ENCODE measurements around the gene MAEA. TPM values are rescaled to one million over a fixed set of nuclear protein-coding genes. Genes with fewer than 3 reads are reported as not detected.

The MAEA gene
- total and polyA plus RNA-seq, 10 of the 15 experiments (the other 5 are each of a cell fraction or from before 2014, with no cell fraction given): 3.6 to 67.1 (median 54.6) TPM

- ATAC-seq (no peak), FAIRE-seq (no peak), DNase-seq (ENCODE audit: low read depth, low spot score) (no peak)
- ChIA-PET SMC1A (ENCODE audit: uncharacterized antibody, unreplicated experiment) (no interaction called here), POLR2A (no interaction called here), RAD21 (ENCODE audit: unreplicated experiment) (no interaction called here), CTCF (no interaction called here)
- Histone ChIP-seq H3K27ac (ENCODE audit: control insufficient read depth, insufficient read depth) (no peak overlapping the region), H3K9me3 (replicated peaks; ENCODE audit: control insufficient read depth, insufficient read depth, low read length) (no peaks in the 10 kb centered on the region; the same call in 2 of the 3 replicates), H4K20me1 (ENCODE audit: control insufficient read depth, insufficient read depth) (no peaks in the 10 kb centered on the region), H3K9ac (ENCODE audit: control insufficient read depth, insufficient read depth, low read length) (no peak overlapping the region), H3K27me3 (replicated peaks in 1 of 2; ENCODE audit: control insufficient read depth in 2 of 2, insufficient read depth in 2 of 2, low read length in 1 of 2) (no peaks in the 10 kb centered on the region), H3K36me3 (ENCODE audit: control insufficient read depth in 2 of 2, insufficient read depth in 2 of 2, low read length in 1 of 2) (peaks cover 4 to 6% of the 10 kb centered on the region in 2 experiments; a peak in 3 of 4 replicates), H3K4me1 (ENCODE audit: control insufficient read depth, insufficient read depth, low read length) (no peaks in the 10 kb centered on the region; the same call in 1 of the 2 replicates), H2AFZ (ENCODE audit: control insufficient read depth, low read depth, low read length) (no peak overlapping the region), H3K4me2 (ENCODE audit: control insufficient read depth, insufficient read depth) (no peak overlapping the region), H3K4me3 (no peak overlapping the region), H3K79me2 (ENCODE audit: control insufficient read depth, insufficient read depth, low read length) (peaks cover 27% of the 10 kb centered on the region)
- WGBS (ENCODE audit: insufficient coverage, insufficient replicate concordance, low lambda C conversion rate, missing lambda C conversion rate): 97% methylated on average over 13 of the region's 13 CpGs
- in situ Hi-C loops (cut with MboI): no loop called here
- intact Hi-C loops (cut with micrococcal nuclease; ENCODE audit: unreplicated experiment): no loop called here
- BruUV-seq (replicated peaks): no TSS peak
- TF ChIP-seq ZNF274 (IDR thresholded peaks at IDR 0.05; ENCODE audit: insufficient read depth, insufficient read length) (no peak), ZNF207 (IDR thresholded peaks at IDR 0.05; ENCODE audit: borderline replicate concordance) (no peak), ZNF687 (IDR thresholded peaks at IDR 0.05) (no peak), MTA3 (IDR thresholded peaks at IDR 0.05; ENCODE audit: borderline replicate concordance, low read length) (no peak), FOXK2 (IDR thresholded peaks at IDR 0.05) (no peak), KAT2A (conservative IDR thresholded peaks at IDR 0.05; ENCODE audit: control insufficient read depth, low read depth, low read length) (no peak), RB1 (IDR thresholded peaks at IDR 0.05; ENCODE audit: borderline replicate concordance) (no peak), HDAC2 (IDR thresholded peaks at IDR 0.05) (no peak), RBBP5 (conservative IDR thresholded peaks at IDR 0.05) (no peak), SP1 (IDR thresholded peaks at IDR 0.05; ENCODE audit: low read depth, low read length) (no peak), ZBTB11 (CRISPR knock-in tag; IDR thresholded peaks at IDR 0.05) (no peak), TCF3 (IDR thresholded peaks at IDR 0.05; ENCODE audit: borderline replicate concordance, insufficient read depth, low read depth, low read length) (no peak), ZNF592 (IDR thresholded peaks at IDR 0.05) (no peak), DPF2 (IDR thresholded peaks at IDR 0.05) (no peak), ZNF217 (IDR thresholded peaks at IDR 0.05) (no peak)
Observed at GRCh38 chr4:1305261-1305711, 15.6 kb downstream of the MAEA start.

Data from GM12878 (cell line).